GM19328 (cell line): Measurements from ENCODE around the gene PKMYT1.
A peak's percentile ranks its signal among the peaks of the same experiment; 100 is the strongest.

ENCODE experiments used
- ATAC-seq: cut with Tn5 transposase; IDR thresholded peaks from one replicate; pipeline ENCODE4 v1.9.1; 2021; ENCODE audit warnings: mild to moderate bottlenecking, moderate library complexity; ENCODE audit not compliant: unreplicated experiment

The PKMYT1 gene

GRCh38 chr16:2980227-2981176, at the start of gene PKMYT1:
Gene PKMYT1, minus strand, starts transcription at chr16:2980446. Its CDS starts 789 bp downstream, at chr16:2979657.
- peak; percentile 75 for ATAC-seq

- no peak for ATAC-seq
Observed at GRCh38 chr16:3029491-3030221, 49.4 kb upstream of the PKMYT1 start.

- ATAC-seq = no peak
Observed at GRCh38 chr16:3028716-3029319, 48.6 kb upstream of the PKMYT1 start.

GRCh38 chr16:3027983-3028715, 47.9 kb upstream of the PKMYT1 start:
- ATAC-seq = no peak

- no peak for ATAC-seq
Observed at GRCh38 chr16:3027489-3027795, 47.2 kb upstream of the PKMYT1 start.

- ATAC-seq = no peak
Observed at GRCh38 chr16:3026609-3027488, 46.6 kb upstream of the PKMYT1 start.

- ATAC-seq = no peak
Observed at GRCh38 chr16:3026003-3026378, 45.7 kb upstream of the PKMYT1 start.

GRCh38 chr16:3025032-3026002, 45.1 kb upstream of the PKMYT1 start:
- ATAC-seq = no peak

GRCh38 chr16:3023669-3024478, 43.6 kb upstream of the PKMYT1 start, which contains the start of the genes HCFC1R1 and THOC6:
Gene HCFC1R1, minus strand, starts transcription at chr16:3023942. Its CDS starts 1 bp downstream, at chr16:3023941.
Gene THOC6, plus strand, starts transcription at chr16:3024035. Its CDS starts 292 bp downstream, at chr16:3024327.
- ATAC-seq = peak; percentile 82

GRCh38 chr16:3023415-3023668, 43.1 kb upstream of the PKMYT1 start:
- no peak for ATAC-seq

GRCh38 chr16:3022684-3023414, 42.6 kb upstream of the PKMYT1 start:
- no peak for ATAC-seq

GRCh38 chr16:3022208-3022683, 42.0 kb upstream of the PKMYT1 start:
- no peak for ATAC-seq

GRCh38 chr16:3021449-3022207, 41.4 kb upstream of the PKMYT1 start:
- no peak for ATAC-seq

GRCh38 chr16:3020604-3021448, 40.6 kb upstream of the PKMYT1 start:
- ATAC-seq = no peak

- no peak for ATAC-seq
Observed at GRCh38 chr16:3020247-3020603, 40.0 kb upstream of the PKMYT1 start, which contains the start of gene TNFRSF12A. Gene TNFRSF12A, plus strand, starts transcription at chr16:3020368. Its CDS starts 30 bp downstream, at chr16:3020398.
